Neural cell (in vitro differentiated cells): ENCODE measurements around the gene NUDT1. TPM values are rescaled to one million over a fixed set of nuclear protein-coding genes. Genes with fewer than 3 reads are reported as not detected.

Source experiments
- H2AFZ ChIP-seq: fragments of 200-600, 300-800 bp; sonication (generic), shearing (Covaris generic); 2 replicates; pipeline ENCODE4 v1.6.0; 2014; ENCODE audit warnings: low read depth, mild to moderate bottlenecking, antibody characterized with exemption, low read length, moderate library complexity
- H3F3A ChIP-seq: fragments of 200-600 bp; shearing (Covaris generic); 2 replicates; pipeline ENCODE4 v1.6.1; 2016; ENCODE audit warnings: mild to moderate bottlenecking, moderate library complexity, mixed read lengths, antibody characterized with exemption, low read length; ENCODE audit not compliant: insufficient read depth, poor library complexity, severe bottlenecking
- H3K27ac ChIP-seq: fragments of 200-600, 300-800 bp; sonication (generic), shearing (Covaris generic); 2 replicates; pipeline ENCODE4 v1.5.1; 2014; ENCODE audit warnings: mild to moderate bottlenecking, low read length, moderate library complexity
- H3K27me3 ChIP-seq: fragments of 300-800, 200-600 bp; sonication (generic), shearing (Covaris generic); 2 replicates; pipeline ENCODE4 v1.6.0; 2014; ENCODE audit warnings: mild to moderate bottlenecking, low read depth, low read length, moderate library complexity; ENCODE audit not compliant: insufficient read depth
- H3K36me3 ChIP-seq: fragments of 300-800, 200-600 bp; sonication (generic), shearing (Covaris generic); 2 replicates; pipeline ENCODE4 v1.5.1; 2014; ENCODE audit warnings: mild to moderate bottlenecking, antibody characterized with exemption, low read length, moderate library complexity; ENCODE audit not compliant: insufficient read depth
- H3K4me2 ChIP-seq: fragments of 300-800, 200-600 bp; sonication (generic), shearing (Covaris generic); 2 replicates; pipeline ENCODE4 v1.6.0; 2014; ENCODE audit warnings: mild to moderate bottlenecking, low read length
- H3K4me3 ChIP-seq: fragments of 300-800, 200-600 bp; sonication (generic), shearing (Covaris generic); 2 replicates; pipeline ENCODE4 v1.5.1; 2014; ENCODE audit warnings: mild to moderate bottlenecking, low read length, moderate library complexity
- H3K79me2 ChIP-seq: fragments of 200-600 bp; shearing (Covaris generic); replicated peaks from 2 replicates; pipeline ENCODE4 v1.6.0; 2014; ENCODE audit warnings: mild to moderate bottlenecking, low read length, moderate library complexity; ENCODE audit not compliant: insufficient read depth
- H3K9ac ChIP-seq: fragments of 300-800, 200-600 bp; sonication (generic), shearing (Covaris generic); 2 replicates; pipeline ENCODE4 v1.6.1; 2016; ENCODE audit warnings: mild to moderate bottlenecking, low read length, mixed read lengths
- H3K9me2 ChIP-seq: fragments of 200-600 bp; shearing (Covaris generic); 2 replicates; pipeline ENCODE4 v1.6.1; 2016; ENCODE audit warnings: mild to moderate bottlenecking, low read length, mixed read lengths; ENCODE audit not compliant: insufficient read depth
- H3K9me3 ChIP-seq: fragments of 200-600, 300-800 bp; sonication (generic), shearing (Covaris generic); 2 replicates; pipeline ENCODE4 v1.6.1; 2016; ENCODE audit warnings: mild to moderate bottlenecking, mixed run types, low read length, moderate library complexity, mixed read lengths
- H4K20me1 ChIP-seq: fragments of 200-600 bp; shearing (Covaris generic); 2 replicates; pipeline ENCODE4 v1.6.1; 2016; ENCODE audit warnings: mild to moderate bottlenecking, mixed run types; ENCODE audit not compliant: insufficient read depth
- EP300 ChIP-seq: fragments of 450-650 bp; conservative IDR thresholded peaks from 2 replicates; pipeline ENCODE4 v1.6.1; 2014; ENCODE audit warnings: antibody characterized with exemption, mild to moderate bottlenecking, moderate library complexity; ENCODE audit not compliant: poor library complexity, severe bottlenecking
- EZH2 ChIP-seq: fragments of 200-600, 300-800 bp; shearing (Covaris generic), sonication (generic); IDR thresholded peaks from 2 replicates; pipeline ENCODE4 v1.6.1; 2014; ENCODE audit warnings: antibody characterized with exemption, low read length, borderline replicate concordance, mild to moderate bottlenecking; ENCODE audit not compliant: insufficient read depth, poor library complexity, severe bottlenecking
- MXI1 ChIP-seq: fragments of 450-650 bp; conservative IDR thresholded peaks from 2 replicates; pipeline ENCODE4 v1.6.1; 2014; ENCODE audit warnings: antibody characterized with exemption, mild to moderate bottlenecking; ENCODE audit not compliant: poor library complexity, severe bottlenecking
- POLR2AphosphoS5 ChIP-seq: IDR thresholded peaks from 2 replicates; pipeline ENCODE4 v1.6.1; 2012
- RAD21 ChIP-seq: fragments of 450-650 bp; conservative IDR thresholded peaks from 2 replicates; pipeline ENCODE4 v1.6.1; 2014; ENCODE audit warnings: antibody characterized with exemption, mild to moderate bottlenecking, moderate library complexity
- REST ChIP-seq: IDR thresholded peaks from 2 replicates; pipeline ENCODE4 v1.6.1; 2012; ENCODE audit warnings: borderline replicate concordance
- SMC3 ChIP-seq: fragments of 450-650 bp; conservative IDR thresholded peaks from 2 replicates; pipeline ENCODE4 v1.6.1; 2014; ENCODE audit warnings: antibody characterized with exemption, mild to moderate bottlenecking, moderate library complexity; ENCODE audit not compliant: poor library complexity
- TAF1 ChIP-seq: IDR thresholded peaks from 2 replicates; pipeline ENCODE4 v1.6.1; 2012; ENCODE audit warnings: low read depth
- polyA plus RNA-seq: library from polyadenylated mRNA; depleted of rRNA; stranded (reverse); fragments of >200 nt; gene quantifications from 2 replicates; pipeline ENCODE4 v1.2.3, GENCODE V29; 2014
- TF ChIP-seq, protein P1 (sequence below): fragments of 450-650 bp; IDR thresholded peaks from 2 replicates; pipeline ENCODE4 v1.5.1; 2014; ENCODE audit warnings: antibody characterized with exemption, mild to moderate bottlenecking, moderate library complexity; ENCODE audit not compliant: poor library complexity, severe bottlenecking

Gene NUDT1
- polyA plus RNA-seq, 1 donor from 2014 or later, result 67.8 TPM

DNA sequence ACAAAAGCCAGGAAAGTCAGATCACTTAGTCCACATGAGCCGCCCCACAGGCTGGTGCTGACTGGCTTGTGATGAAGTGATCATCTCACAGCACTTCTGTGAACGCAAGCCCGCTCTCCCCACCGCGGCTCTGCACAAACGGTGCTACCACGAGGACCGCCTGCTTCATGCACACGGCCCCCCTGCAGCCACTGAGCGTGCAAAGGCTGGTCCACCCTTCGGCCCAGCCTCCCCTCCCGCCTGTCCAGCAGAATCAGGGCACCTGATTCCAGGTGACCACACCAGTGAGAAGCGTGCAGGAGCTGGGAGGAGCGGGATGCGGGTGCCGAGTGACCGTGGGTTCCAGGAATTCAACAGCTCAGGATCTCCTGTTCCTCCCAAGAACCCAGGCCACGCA, 41.4 kb upstream of the NUDT1 start:
- H3K9me2 ChIP-seq, result no peaks in the 10 kb centered on the region
- no peak overlapping the region for H2AFZ ChIP-seq
- H3K9me3 ChIP-seq, result no peaks in the 10 kb centered on the region
- peaks cover 3% of the 10 kb centered on the region for H3K36me3 ChIP-seq
- no peak overlapping the region for H3K4me3 ChIP-seq
- H4K20me1 ChIP-seq, result no peaks in the 10 kb centered on the region
- H3K27ac ChIP-seq, result no peak overlapping the region
- H3K27me3 ChIP-seq, result no peaks in the 10 kb centered on the region
- no peaks in the 10 kb centered on the region for H3K79me2 ChIP-seq
- H3K9ac ChIP-seq, result no peak overlapping the region
- TF ChIP-seq EZH2 (no peak), EP300 (no peak), POLR2AphosphoS5 (no peak), RAD21 (no peak), MXI1 (no peak), SMC3 (no peak), REST (no peak), TAF1 (no peak)
- TF ChIP-seq, protein P1, sequence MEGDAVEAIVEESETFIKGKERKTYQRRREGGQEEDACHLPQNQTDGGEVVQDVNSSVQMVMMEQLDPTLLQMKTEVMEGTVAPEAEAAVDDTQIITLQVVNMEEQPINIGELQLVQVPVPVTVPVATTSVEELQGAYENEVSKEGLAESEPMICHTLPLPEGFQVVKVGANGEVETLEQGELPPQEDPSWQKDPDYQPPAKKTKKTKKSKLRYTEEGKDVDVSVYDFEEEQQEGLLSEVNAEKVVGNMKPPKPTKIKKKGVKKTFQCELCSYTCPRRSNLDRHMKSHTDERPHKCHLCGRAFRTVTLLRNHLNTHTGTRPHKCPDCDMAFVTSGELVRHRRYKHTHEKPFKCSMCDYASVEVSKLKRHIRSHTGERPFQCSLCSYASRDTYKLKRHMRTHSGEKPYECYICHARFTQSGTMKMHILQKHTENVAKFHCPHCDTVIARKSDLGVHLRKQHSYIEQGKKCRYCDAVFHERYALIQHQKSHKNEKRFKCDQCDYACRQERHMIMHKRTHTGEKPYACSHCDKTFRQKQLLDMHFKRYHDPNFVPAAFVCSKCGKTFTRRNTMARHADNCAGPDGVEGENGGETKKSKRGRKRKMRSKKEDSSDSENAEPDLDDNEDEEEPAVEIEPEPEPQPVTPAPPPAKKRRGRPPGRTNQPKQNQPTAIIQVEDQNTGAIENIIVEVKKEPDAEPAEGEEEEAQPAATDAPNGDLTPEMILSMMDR, result no peak
- no peaks in the 10 kb centered on the region for H3F3A ChIP-seq
- no peak overlapping the region for H3K4me2 ChIP-seq

DNA sequence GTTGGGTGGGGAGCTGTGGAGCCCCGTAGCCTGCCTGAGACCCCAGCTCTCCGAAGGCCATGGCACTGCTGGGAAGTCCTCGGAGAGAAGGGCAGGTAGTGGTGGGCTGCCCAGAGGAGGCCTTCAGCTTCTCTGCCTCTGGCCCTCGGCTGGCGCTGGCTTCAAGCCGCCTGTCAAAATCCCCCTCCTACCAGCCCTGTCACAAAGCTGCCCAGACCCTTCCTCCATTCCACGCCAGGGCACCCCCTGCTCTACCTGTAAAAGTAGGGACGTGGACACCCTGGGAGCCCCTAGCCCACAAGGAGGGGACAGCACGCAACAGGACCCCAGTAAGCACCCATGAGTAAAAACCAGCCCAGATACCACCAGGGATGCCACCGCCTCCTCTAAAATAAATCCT, 40.9 kb upstream of the NUDT1 start:
- H3K9me3 ChIP-seq, result no peaks in the 10 kb centered on the region
- H3K9me2 ChIP-seq, result no peaks in the 10 kb centered on the region
- no peaks in the 10 kb centered on the region for H3K27me3 ChIP-seq

More for the DNA sequence above, 40.9 kb upstream of the NUDT1 start:
- no peaks in the 10 kb centered on the region for H3K36me3 ChIP-seq
- no peaks in the 10 kb centered on the region for H4K20me1 ChIP-seq
- no peaks in the 10 kb centered on the region for H3F3A ChIP-seq
- H3K9ac ChIP-seq, result no peak overlapping the region
- H3K79me2 ChIP-seq, result no peaks in the 10 kb centered on the region
- TF ChIP-seq, protein P1, result no peak
- no peak for TF ChIP-seq EP300
- TF ChIP-seq MXI1, result no peak
- no peak for TF ChIP-seq TAF1
- TF ChIP-seq REST, result no peak
- TF ChIP-seq EZH2, result no peak
- no peak overlapping the region for H3K27ac ChIP-seq
- H3K4me3 ChIP-seq, result no peak overlapping the region
- no peak overlapping the region for H3K4me2 ChIP-seq
- H2AFZ ChIP-seq, result no peak overlapping the region
